GM18858 (cell line): Measurements from ENCODE around the gene HLCS.
"Not testable (repeated sequence)": the region's sequence is repeated elsewhere in the genome, so short reads cannot be mapped to it uniquely, and the experiment has no call there.

Source experiments
- ATAC-seq: cut with Tn5 transposase; IDR thresholded peaks from one replicate; pipeline ENCODE4 v1.9.1; 2021; ENCODE audit not compliant: unreplicated experiment

HLCS gene

GRCh38 chr21:36959020-36959835 lies 7.2 kb downstream of the HLCS start:
- ATAC-seq = no peak

- ATAC-seq = no peak
Measured at GRCh38 chr21:36955783-36956182, 10.7 kb downstream of the HLCS start.

GRCh38 chr21:36952331-36952730 lies 14.1 kb downstream of the HLCS start:
- not testable (repeated sequence) for ATAC-seq

GRCh38 chr21:36949171-36950141 lies 17.0 kb downstream of the HLCS start:
- ATAC-seq = no peak

- ATAC-seq = no peak
Measured at GRCh38 chr21:36948686-36949085, 17.8 kb downstream of the HLCS start.

GRCh38 chr21:36946949-36947356 lies 19.5 kb downstream of the HLCS start:
- no peak for ATAC-seq

- no peak for ATAC-seq
Measured at GRCh38 chr21:36945496-36946138, 20.9 kb downstream of the HLCS start.

GRCh38 chr21:36936361-36937135 lies 29.9 kb downstream of the HLCS start:
- no peak for ATAC-seq

GRCh38 chr21:36934864-36935420 lies 31.5 kb downstream of the HLCS start:
- no peak for ATAC-seq

GRCh38 chr21:36932161-36932816 lies 34.2 kb downstream of the HLCS start:
- ATAC-seq = no peak

GRCh38 chr21:36929622-36930021 lies 36.8 kb downstream of the HLCS start:
- no peak for ATAC-seq

- no peak for ATAC-seq
Measured at GRCh38 chr21:36928960-36929359, 37.5 kb downstream of the HLCS start.

- ATAC-seq = no peak
Measured at GRCh38 chr21:36927719-36928117, 38.8 kb downstream of the HLCS start.

- no peak for ATAC-seq
Measured at GRCh38 chr21:36926989-36927718, 39.3 kb downstream of the HLCS start.

GRCh38 chr21:36923270-36923669 lies 43.2 kb downstream of the HLCS start:
- ATAC-seq = no peak

- ATAC-seq = no peak
Measured at GRCh38 chr21:36922861-36923260, 43.6 kb downstream of the HLCS start.

GRCh38 chr21:36918291-36918690 lies 48.2 kb downstream of the HLCS start:
- ATAC-seq = no peak

GRCh38 chr21:36917471-36918158 lies 48.9 kb downstream of the HLCS start:
- no peak for ATAC-seq
